ENCODE measurements around the gene EHMT2. TPM values are rescaled to one million over a fixed set of nuclear protein-coding genes. Genes with fewer than 3 reads are reported as not detected.
A peak's percentile ranks its signal among the peaks of the same experiment; 100 is the strongest.
"Not testable (repeated sequence)": the region's sequence is repeated elsewhere in the genome, so short reads cannot be mapped to it uniquely, and the experiment has no call there.

The EHMT2 gene
- total RNA-seq, 2 donors from 2014 or later = 34.4 to 69.1 TPM

DNA sequence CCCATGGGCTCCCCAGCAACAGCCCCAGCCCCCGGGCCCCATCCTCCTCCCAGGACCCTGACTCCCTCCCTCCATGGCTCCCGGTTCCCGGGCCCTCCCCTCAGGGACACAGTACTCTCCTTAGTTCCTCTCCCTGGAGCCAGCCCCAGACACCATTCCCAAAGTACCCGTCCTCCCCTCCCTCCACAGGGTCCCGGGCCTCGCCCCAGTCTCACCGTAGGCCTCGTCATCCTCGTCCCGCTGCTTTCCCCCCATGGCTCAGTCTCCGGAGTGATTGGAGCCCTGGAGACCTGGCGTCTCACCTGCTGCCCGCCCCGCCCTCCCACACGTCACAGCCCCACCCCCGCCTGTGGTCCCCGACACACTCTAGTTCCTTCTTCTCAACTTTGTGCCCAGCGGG lies 18.8 kb downstream of the EHMT2 start, which contains the start of gene SLC44A4:
SLC44A4 (minus strand) TSS at position 272 of the 400 bp plus-strand sequence; CDS start at position 255, 17 bp downstream.
- Mint-ChIP-seq H3K4me1 (ENCODE audit: low read depth in 2 of 2) (no peaks in the 10 kb centered on the region), H3K27ac (no peak within 1 kb of the TSS), H3K4me3 (no peak within 1 kb of the TSS), H3K27me3 (no peaks in the 10 kb centered on the region), H3K9me3 (no peaks in the 10 kb centered on the region), H3K36me3 (peaks cover 7% of the 10 kb centered on the region)
- ATAC-seq = no peak
- no peak for DNase-seq (ENCODE audit: low spot score)

DNA sequence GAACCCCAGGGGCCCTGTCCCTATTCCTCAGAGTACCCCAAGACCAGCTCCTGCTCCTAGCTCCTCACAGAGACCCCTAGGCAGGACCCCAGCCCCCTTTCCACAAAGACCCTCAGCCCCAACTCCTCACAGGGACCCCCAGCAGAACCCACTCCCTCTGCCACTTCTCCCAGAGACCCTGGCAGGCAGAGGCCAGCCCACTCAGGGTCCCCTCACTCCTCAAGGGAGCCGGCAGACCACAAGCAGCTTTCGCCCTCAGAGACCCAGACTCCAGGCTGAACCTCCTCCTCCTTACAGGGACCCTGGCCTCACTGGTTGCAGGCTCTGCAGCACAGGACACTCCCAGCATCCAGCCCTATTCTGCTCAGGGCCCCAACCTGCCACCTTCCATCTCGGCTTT lies 19.3 kb downstream of the EHMT2 start:
- Mint-ChIP-seq H3K27ac (no peak overlapping the region), H3K27me3 (no peaks in the 10 kb centered on the region), H3K4me1 (ENCODE audit: low read depth in 2 of 2) (no peaks in the 10 kb centered on the region), H3K36me3 (peaks cover 7% of the 10 kb centered on the region), H3K9me3 (no peaks in the 10 kb centered on the region), H3K4me3 (no peak overlapping the region)
- DNase-seq (ENCODE audit: low spot score) (no peak), ATAC-seq (no peak)

DNA sequence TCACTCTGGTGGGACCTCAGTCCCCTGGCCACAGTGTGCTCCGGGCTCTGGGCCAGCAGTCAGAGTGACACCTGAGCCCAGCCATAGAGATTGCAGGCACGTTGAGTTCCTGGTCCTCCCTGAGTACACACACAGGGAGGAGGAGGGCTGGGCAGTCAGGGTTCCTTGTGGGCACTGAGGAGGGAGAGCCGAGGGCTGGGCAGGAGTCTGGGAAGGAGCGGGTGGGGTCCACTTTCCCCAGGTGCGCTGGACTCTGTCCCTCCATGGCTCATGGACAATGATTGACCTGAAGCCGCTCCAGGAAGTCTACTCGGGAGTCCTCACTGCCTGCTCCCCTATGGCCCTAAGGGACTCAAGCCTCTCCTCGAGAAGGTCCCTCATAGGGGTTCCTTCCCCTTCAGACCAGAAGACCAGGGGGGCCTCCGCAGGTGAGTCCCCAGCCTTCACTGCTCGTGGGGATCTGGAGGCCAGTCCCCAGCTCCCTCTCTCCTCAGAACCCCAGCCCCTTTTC lies 19.8 kb downstream of the EHMT2 start:
- DNase-seq (ENCODE audit: low spot score) = no peak
- H3K9me3 Mint-ChIP-seq = no peaks in the 10 kb centered on the region
- H3K27ac Mint-ChIP-seq = no peak overlapping the region
- peaks cover 7% of the 10 kb centered on the region for H3K36me3 Mint-ChIP-seq
- no peak for ATAC-seq
- no peak overlapping the region for H3K4me3 Mint-ChIP-seq
- H3K27me3 Mint-ChIP-seq = no peaks in the 10 kb centered on the region
- H3K4me1 Mint-ChIP-seq (ENCODE audit: low read depth in 2 of 2) = no peaks in the 10 kb centered on the region

- H3K9me3 Mint-ChIP-seq = no peaks in the 10 kb centered on the region
- no peak overlapping the region for H3K4me3 Mint-ChIP-seq
- H3K36me3 Mint-ChIP-seq = peaks cover 7% of the 10 kb centered on the region
- no peak overlapping the region for H3K27ac Mint-ChIP-seq
- DNase-seq (ENCODE audit: low spot score) (no peak), ATAC-seq (peak in 1 of 2 donors; percentile 7)
- H3K4me1 Mint-ChIP-seq (ENCODE audit: low read depth in 2 of 2) = no peaks in the 10 kb centered on the region
- peaks cover 0 to under 1% of the 10 kb centered on the region in 2 donors for H3K27me3 Mint-ChIP-seq
Observed at GRCh38 chr6:31877125-31877650, 20.3 kb downstream of the EHMT2 start.

DNA sequence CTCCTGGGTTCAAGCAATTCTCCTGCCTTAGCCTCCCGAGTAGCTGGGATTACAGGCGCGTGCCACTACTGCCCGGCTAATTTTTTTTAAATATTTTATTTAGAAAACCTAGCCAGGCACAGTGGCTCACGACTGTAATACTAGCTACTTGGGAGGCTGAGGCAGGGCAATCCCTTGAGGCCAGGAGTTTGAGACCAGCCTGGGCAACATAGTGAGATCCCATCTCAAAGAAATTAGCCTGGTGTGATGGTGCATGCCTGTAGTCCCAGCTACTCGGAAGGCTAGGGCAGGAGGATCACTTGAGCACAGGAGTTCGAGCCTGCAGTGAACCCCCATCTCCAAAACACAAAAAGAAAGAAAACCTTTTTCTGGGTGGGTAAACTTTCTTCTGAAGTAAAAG lies 21.1 kb downstream of the EHMT2 start:
- Mint-ChIP-seq H3K27ac (no peak overlapping the region), H3K27me3 (peaks cover 3 to 7% of the 10 kb centered on the region in 2 donors), H3K9me3 (no peaks in the 10 kb centered on the region), H3K4me1 (ENCODE audit: low read depth in 2 of 2) (no peaks in the 10 kb centered on the region), H3K36me3 (peaks cover 5% of the 10 kb centered on the region), H3K4me3 (no peak overlapping the region)
- DNase-seq (ENCODE audit: low spot score) (no peak), ATAC-seq (no peak)

GRCh38 chr6:31875877-31876276 lies 21.6 kb downstream of the EHMT2 start:
- Mint-ChIP-seq H3K36me3 (no peaks in the 10 kb centered on the region), H3K9me3 (no peaks in the 10 kb centered on the region), H3K27ac (no peak overlapping the region), H3K27me3 (peaks cover 6 to 7% of the 10 kb centered on the region in 2 donors), H3K4me1 (ENCODE audit: low read depth in 2 of 2) (no peaks in the 10 kb centered on the region), H3K4me3 (no peak overlapping the region)
- no peak for ATAC-seq
- no peak for DNase-seq (ENCODE audit: low spot score)

DNA sequence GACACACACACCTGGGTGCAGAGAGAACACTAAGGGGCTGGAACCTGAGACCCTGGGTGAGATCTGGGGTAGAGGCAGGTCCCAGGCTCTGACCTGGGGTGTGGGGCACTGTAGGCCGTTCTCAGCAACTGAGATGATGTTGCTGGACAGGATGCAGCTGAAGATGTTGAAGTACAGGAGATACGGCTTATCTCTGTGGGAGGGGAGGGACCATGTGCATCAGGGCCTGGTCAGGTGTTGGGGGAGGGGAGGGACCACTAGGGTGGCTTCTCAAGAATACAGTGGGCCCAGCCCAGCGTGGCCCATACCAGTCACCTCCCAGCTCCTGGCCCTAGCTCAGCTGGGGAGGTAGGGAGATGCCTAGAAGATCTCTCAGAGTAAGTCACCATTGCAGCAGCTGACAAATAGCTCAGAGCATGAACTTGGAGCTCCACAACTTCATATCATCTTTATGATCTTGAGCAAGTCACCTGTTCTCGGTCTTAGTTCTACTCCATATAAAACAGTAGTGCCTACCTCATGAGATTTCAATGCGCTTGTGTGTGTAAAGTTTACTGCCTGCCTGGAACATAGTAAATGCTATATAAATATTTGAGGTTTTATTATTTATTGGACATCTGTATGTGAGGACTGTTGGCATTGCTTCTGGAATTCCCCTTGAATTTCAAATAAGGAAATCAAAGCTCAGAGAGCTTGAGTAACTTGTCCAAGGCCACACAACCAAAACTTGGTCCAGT lies 22.5 kb downstream of the EHMT2 start:
- H3K4me1 Mint-ChIP-seq (ENCODE audit: low read depth in 2 of 2) = no peaks in the 10 kb centered on the region
- no peak overlapping the region for H3K27ac Mint-ChIP-seq
- no peak for ATAC-seq
- H3K4me3 Mint-ChIP-seq = no peak overlapping the region
- peaks cover 6 to 7% of the 10 kb centered on the region in 2 donors for H3K27me3 Mint-ChIP-seq
- no peak for DNase-seq (ENCODE audit: low spot score)
- no peaks in the 10 kb centered on the region for H3K9me3 Mint-ChIP-seq
- no peaks in the 10 kb centered on the region for H3K36me3 Mint-ChIP-seq

GRCh38 chr6:31874084-31874670 lies 23.3 kb downstream of the EHMT2 start:
- Mint-ChIP-seq H3K36me3 (no peaks in the 10 kb centered on the region), H3K9me3 (no peaks in the 10 kb centered on the region), H3K27me3 (peaks cover 6 to 7% of the 10 kb centered on the region in 2 donors), H3K4me1 (ENCODE audit: low read depth in 2 of 2) (no peaks in the 10 kb centered on the region), H3K27ac (no peak overlapping the region), H3K4me3 (no peak overlapping the region)
- DNase-seq (ENCODE audit: low spot score) = no peak
- ATAC-seq = no peak

DNA sequence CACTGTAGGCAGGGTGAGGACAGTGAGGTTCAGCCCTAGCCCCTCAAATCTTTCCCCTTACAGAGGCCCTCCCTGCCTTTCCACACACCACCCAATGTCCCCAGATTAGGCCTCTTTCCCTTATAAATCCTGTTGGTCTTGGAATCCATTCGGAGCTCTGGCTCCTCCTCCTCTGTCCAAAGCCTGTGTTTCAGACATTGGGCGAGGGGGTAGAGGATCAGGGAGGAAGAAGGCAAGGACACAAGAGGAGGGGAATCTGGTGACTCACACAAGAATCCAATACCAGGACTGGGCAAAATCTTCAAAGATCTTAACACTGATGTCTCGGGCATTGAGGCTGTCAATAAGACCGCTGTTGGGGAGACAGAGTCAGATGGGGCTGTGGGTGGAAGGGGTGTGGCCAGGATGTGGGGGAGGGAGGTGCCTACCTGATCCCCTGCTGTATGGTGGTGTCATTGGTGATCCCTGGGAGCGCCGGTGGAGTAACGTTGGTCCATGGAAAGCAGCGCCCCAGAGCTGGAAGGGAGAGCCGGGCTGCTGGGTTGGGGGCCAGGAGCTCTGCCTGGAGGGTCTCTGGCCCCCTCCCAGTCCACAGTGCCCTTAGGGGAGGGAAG lies 26.3 kb downstream of the EHMT2 start:
- DNase-seq (ENCODE audit: low spot score) = no peak
- H3K27me3 Mint-ChIP-seq = peaks cover 6 to 7% of the 10 kb centered on the region in 2 donors
- no peaks in the 10 kb centered on the region for H3K36me3 Mint-ChIP-seq
- H3K4me1 Mint-ChIP-seq (ENCODE audit: low read depth in 2 of 2) = no peaks in the 10 kb centered on the region
- H3K4me3 Mint-ChIP-seq = no peak overlapping the region
- H3K9me3 Mint-ChIP-seq = no peaks in the 10 kb centered on the region
- ATAC-seq = no peak
- H3K27ac Mint-ChIP-seq = no peak overlapping the region

DNA sequence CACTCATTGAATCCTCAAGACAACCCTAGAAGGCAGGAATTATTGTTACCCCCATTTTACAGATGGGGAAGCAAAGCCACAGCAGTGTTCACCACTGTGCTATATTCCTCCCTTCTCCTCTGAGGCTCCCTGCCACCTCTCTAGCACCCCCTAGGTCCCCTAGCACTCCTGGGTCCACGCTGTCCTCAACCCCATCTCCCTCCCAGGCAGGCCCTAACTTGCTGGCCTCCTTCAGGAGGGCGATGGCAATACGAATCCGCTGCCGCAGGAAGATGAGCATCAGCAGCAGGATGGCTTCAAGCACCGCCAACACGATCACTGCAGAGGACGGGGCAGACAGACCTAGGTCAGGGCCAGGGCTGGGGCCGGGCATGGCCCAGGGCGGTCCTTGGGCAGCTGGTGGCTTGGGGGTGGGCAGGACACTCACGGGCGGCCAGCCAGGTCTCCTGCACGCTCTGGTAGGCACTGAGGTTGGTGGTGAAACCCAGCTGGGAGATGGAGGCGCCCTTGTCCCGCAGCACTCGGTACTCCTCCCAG lies 27.0 kb downstream of the EHMT2 start:
- ATAC-seq (peak; percentile 25 to 32), DNase-seq (ENCODE audit: low spot score) (no peak)
- no peaks in the 10 kb centered on the region for H3K4me1 Mint-ChIP-seq (ENCODE audit: low read depth in 2 of 2)
- H3K27me3 Mint-ChIP-seq = peaks cover 6 to 7% of the 10 kb centered on the region in 2 donors
- no peaks in the 10 kb centered on the region for H3K36me3 Mint-ChIP-seq
- H3K27ac Mint-ChIP-seq = no peak overlapping the region
- H3K9me3 Mint-ChIP-seq = no peaks in the 10 kb centered on the region
- no peak overlapping the region for H3K4me3 Mint-ChIP-seq

GRCh38 chr6:31869343-31869742 lies 28.2 kb downstream of the EHMT2 start:
- Mint-ChIP-seq H3K27ac (no peak overlapping the region), H3K4me1 (ENCODE audit: low read depth in 2 of 2) (peaks cover 0 to 2% of the 10 kb centered on the region in 2 donors), H3K36me3 (no peaks in the 10 kb centered on the region), H3K27me3 (peaks cover 6 to 7% of the 10 kb centered on the region in 2 donors), H3K9me3 (no peaks in the 10 kb centered on the region), H3K4me3 (no peak overlapping the region)
- ATAC-seq (no peak), DNase-seq (ENCODE audit: low spot score) (no peak)

DNA sequence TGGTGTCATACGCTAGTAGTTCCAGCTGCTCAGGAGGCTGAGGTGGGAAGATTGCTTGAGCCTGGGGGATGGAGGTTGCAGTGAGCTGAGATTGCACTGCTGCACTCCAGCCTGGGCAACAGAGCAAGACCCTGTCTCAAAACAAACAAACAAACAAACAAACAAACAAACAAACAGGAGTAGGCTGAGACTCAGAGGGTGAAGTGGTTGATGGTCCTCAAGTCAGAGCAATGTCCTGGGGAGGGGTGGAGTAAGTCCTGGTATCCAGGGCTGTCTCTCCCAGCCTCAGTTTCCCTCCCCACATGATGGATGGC lies 28.9 kb downstream of the EHMT2 start:
- H3K27ac Mint-ChIP-seq; H3K36me3 Mint-ChIP-seq; H3K4me1 Mint-ChIP-seq (ENCODE audit: low read depth in 2 of 2); H3K9me3 Mint-ChIP-seq; H3K27me3 Mint-ChIP-seq; H3K4me3 Mint-ChIP-seq; DNase-seq (ENCODE audit: low spot score); ATAC-seq: not testable (repeated sequence)

DNA sequence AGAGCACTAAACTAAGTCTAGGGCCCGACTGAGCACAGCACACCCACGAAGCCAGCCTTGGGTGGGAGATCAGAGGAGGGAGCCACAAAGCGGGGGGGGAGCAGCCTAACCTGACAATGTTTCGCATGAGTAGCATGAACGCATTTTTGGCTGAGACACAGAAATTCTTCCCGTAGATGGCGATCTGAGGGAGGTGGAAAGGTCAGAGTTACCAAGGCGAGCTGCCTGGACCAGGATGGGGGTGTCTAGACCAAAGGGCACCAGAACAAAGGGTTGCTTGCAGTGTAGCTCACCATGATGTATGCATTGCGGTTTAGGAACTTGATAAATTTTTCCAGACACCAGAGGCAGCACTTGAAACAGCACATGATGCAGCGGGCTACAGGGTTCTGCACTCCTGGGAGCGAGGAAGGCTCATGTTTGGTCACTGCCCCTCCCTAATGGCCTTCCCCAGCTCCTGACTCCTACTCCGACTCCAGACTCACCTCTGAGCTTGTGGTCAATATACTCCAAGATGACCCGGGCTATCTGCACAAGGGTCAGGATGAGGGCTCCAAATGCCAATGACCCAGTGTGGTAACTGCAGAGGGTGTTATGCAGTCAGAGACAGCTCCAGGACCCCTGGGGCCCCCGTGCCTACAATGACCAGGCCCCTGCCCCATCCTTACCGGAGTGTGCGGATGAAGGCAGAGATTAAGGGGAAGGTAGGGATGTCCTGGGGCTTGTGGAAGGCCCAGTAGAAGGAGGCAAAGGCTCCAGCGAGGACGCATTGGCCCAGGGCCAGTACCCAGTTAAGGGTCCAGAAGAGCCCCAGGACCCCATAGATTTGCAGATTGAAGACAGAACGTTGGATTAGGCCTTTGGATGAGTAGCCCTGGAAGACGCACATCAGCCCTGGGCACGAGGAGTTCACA lies 32.0 kb downstream of the EHMT2 start:
- Mint-ChIP-seq H3K9me3 (no peaks in the 10 kb centered on the region), H3K27ac (no peak overlapping the region), H3K27me3 (no peaks in the 10 kb centered on the region), H3K4me1 (ENCODE audit: low read depth in 2 of 2) (peaks cover 21% of the 10 kb centered on the region in 2 donors), H3K36me3 (no peaks in the 10 kb centered on the region), H3K4me3 (no peak overlapping the region)
- ATAC-seq (no peak), DNase-seq (ENCODE audit: low spot score) (no peak)
